ENCODE results near the gene ENDOU.

ENDOU gene

GRCh38 chr12:47742253-47742825 lies 17.0 kb upstream of the ENDOU start:
- DNase-seq = no peak

GRCh38 chr12:47741340-47741703 lies 16.0 kb upstream of the ENDOU start:
- peak; percentile 98 for DNase-seq

GRCh38 chr12:47740606-47741339 lies 15.5 kb upstream of the ENDOU start:
- no peak for DNase-seq

- DNase-seq = no peak
Measured at GRCh38 chr12:47739979-47740378, 14.7 kb upstream of the ENDOU start.

GRCh38 chr12:47739297-47739696 lies 14.0 kb upstream of the ENDOU start:
- DNase-seq = no peak

GRCh38 chr12:47737936-47738594 lies 12.8 kb upstream of the ENDOU start:
- DNase-seq = no peak

GRCh38 chr12:47736877-47737676 lies 11.8 kb upstream of the ENDOU start:
- no peak for DNase-seq

- DNase-seq = no peak
Measured at GRCh38 chr12:47736216-47736615, 10.9 kb upstream of the ENDOU start.

- DNase-seq = no peak
Measured at GRCh38 chr12:47735649-47736048, 10.4 kb upstream of the ENDOU start.

- DNase-seq = no peak
Measured at GRCh38 chr12:47734725-47735480, 9.6 kb upstream of the ENDOU start.

- DNase-seq = no peak
Measured at GRCh38 chr12:47733142-47733541, 7.9 kb upstream of the ENDOU start.

- DNase-seq = no peak
Measured at GRCh38 chr12:47732504-47732903, 7.2 kb upstream of the ENDOU start.

GRCh38 chr12:47731723-47732122 lies 6.4 kb upstream of the ENDOU start:
- no peak for DNase-seq

- DNase-seq = peak; percentile 49
Measured at GRCh38 chr12:47730341-47730744, 5.1 kb upstream of the ENDOU start.

GRCh38 chr12:47729233-47729632 lies 3.9 kb upstream of the ENDOU start:
- DNase-seq = no peak

- DNase-seq = no peak
Measured at GRCh38 chr12:47725893-47726292, 603 bp upstream of the ENDOU start.

- DNase-seq = no peak
Measured at GRCh38 chr12:47722941-47723631, 2.2 kb downstream of the ENDOU start.

GRCh38 chr12:47722136-47722834 lies 3.0 kb downstream of the ENDOU start:
- DNase-seq = no peak

- DNase-seq = no peak
Measured at GRCh38 chr12:47721431-47721973, 3.8 kb downstream of the ENDOU start.

- no peak for DNase-seq
Measured at GRCh38 chr12:47718531-47718930, 6.8 kb downstream of the ENDOU start.
